Tibial nerve (tissue), 3 donors: ENCODE data around the gene SREK1IP1.

Experiments
- POLR2A ChIP-seq, 2 donors: fragments of 450-650 bp; IDR thresholded peaks; one replicate each; pipeline ENCODE4 v1.6.1; 2017; ENCODE audit warnings: antibody characterized with exemption in 2 of 2, mild to moderate bottlenecking in 2 of 2, moderate library complexity in 2 of 2
- TF ChIP-seq, protein P1 (sequence below), 5 experiments: fragments of 200-600 bp in 3 of 5; fragments of 450-650 bp in 2 of 5; sonication (generic) in 3 of 5; IDR thresholded peaks; one replicate each; pipeline ENCODE4 v1.5.1; 2016 to 2019; ENCODE audit warnings: antibody characterized with exemption in 5 of 5, mild to moderate bottlenecking in 3 of 5, moderate library complexity in 2 of 5

DNA sequence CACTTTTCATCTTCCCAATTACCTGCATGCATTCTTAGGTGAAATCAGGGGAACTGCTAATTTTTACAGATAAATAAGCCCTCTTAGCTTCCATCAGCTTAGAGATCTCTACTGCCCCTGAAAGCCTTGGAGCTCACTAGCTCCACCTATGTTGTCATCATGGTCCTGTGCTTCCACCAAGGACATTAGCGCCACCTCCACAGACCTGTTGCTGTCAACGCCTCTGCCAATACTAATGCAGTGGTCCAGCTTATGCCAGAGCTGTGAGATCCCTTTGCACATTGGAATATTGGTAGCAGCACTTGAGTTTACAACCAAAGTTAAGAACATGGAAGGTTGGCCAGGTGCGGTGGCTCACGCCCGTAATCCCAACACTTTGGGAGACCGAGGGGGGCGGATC lies 85.9 kb downstream of the SREK1IP1 start:
- TF ChIP-seq, protein P1, sequence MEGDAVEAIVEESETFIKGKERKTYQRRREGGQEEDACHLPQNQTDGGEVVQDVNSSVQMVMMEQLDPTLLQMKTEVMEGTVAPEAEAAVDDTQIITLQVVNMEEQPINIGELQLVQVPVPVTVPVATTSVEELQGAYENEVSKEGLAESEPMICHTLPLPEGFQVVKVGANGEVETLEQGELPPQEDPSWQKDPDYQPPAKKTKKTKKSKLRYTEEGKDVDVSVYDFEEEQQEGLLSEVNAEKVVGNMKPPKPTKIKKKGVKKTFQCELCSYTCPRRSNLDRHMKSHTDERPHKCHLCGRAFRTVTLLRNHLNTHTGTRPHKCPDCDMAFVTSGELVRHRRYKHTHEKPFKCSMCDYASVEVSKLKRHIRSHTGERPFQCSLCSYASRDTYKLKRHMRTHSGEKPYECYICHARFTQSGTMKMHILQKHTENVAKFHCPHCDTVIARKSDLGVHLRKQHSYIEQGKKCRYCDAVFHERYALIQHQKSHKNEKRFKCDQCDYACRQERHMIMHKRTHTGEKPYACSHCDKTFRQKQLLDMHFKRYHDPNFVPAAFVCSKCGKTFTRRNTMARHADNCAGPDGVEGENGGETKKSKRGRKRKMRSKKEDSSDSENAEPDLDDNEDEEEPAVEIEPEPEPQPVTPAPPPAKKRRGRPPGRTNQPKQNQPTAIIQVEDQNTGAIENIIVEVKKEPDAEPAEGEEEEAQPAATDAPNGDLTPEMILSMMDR (IDR thresholded peaks at IDR 0.05) = no peak
- TF ChIP-seq POLR2A (IDR thresholded peaks at IDR 0.05) = no peak
